NT2/D1 (cell line): ENCODE data around the gene TTLL8.

Experiments
- SUZ12 ChIP-seq: IDR thresholded peaks from 2 replicates; pipeline ENCODE4 v1.6.1; 2011; ENCODE audit not compliant: insufficient read length, insufficient read depth; ENCODE audit errors: extremely low read depth
- YY1 ChIP-seq: IDR thresholded peaks from 2 replicates; pipeline ENCODE4 v1.6.1; 2011; ENCODE audit not compliant: insufficient read length, insufficient read depth

DNA sequence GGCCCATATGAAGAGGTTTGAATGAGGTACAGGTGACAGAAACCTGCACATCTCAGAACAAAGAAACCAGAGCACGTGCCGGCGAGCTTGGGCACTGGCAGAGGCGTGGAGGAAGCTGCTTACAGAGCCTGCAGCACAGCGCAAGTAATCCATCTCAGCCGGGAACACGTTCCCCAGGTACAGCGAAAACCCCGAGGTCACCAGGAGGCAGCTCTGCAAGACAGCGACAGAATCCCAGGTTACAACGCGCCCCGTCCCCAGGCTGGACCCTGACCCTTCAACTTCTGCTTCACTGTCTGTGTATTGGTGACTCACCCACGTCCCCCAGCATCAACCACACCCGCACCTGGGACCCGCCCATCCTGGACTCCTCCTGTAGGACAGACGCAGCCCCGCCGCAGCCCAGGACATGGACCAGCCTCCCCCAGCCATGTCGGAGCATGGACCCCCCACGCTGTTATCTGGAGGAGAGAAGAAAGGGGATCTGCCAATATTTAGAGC, 24.9 kb upstream of the TTLL8 start:
- no peak for TF ChIP-seq SUZ12
- no peak for TF ChIP-seq YY1
